Transverse colon (tissue), 4 donors: ENCODE measurements around the gene LMF1.

Experiments
- POLR2A ChIP-seq: fragments of 450-650 bp; IDR thresholded peaks from one replicate; pipeline ENCODE4 v1.6.1; 2016; ENCODE audit warnings: antibody characterized with exemption, mild to moderate bottlenecking, moderate library complexity
- POLR2AphosphoS5 ChIP-seq, 3 donors: sonication (generic); formaldehyde crosslinking; IDR thresholded peaks; one replicate each; pipeline ENCODE4 v1.6.1; 2016; ENCODE audit warnings: antibody characterized with exemption in 3 of 3
- TF ChIP-seq, protein P1 (sequence below), 5 experiments: fragments of 200-600 bp in 3 of 5; fragments of 450-650 bp in 2 of 5; sonication (generic) in 3 of 5; IDR thresholded peaks; 1 replicate in 2 of 5; 2 replicates in 3 of 5; pipeline ENCODE4 v1.5.1; 2016 to 2017; ENCODE audit warnings: antibody characterized with exemption in 5 of 5, inconsistent platforms in 3 of 5, mild to moderate bottlenecking in 2 of 5, moderate library complexity in 1 of 5

DNA sequence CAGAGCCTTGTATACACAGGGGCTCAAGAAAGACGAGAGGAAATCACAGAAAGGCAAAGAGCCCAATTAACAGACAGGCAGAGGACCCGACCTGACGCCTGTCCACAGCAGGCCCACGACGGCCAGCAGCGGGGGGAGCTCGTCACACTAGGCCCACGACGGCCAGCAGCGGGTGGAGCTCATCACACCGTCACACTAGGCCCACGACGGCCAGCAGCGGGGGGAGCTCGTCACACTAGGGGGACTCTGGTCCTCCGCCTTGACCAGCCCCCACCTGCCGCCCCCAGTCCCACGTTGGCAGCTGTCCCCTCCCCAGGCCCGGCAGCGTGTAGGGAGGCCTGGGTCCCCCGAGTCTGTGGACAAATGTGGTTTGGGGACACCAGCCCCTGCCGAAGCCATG lies 146.6 kb downstream of the LMF1 start:
- TF ChIP-seq, protein P1, sequence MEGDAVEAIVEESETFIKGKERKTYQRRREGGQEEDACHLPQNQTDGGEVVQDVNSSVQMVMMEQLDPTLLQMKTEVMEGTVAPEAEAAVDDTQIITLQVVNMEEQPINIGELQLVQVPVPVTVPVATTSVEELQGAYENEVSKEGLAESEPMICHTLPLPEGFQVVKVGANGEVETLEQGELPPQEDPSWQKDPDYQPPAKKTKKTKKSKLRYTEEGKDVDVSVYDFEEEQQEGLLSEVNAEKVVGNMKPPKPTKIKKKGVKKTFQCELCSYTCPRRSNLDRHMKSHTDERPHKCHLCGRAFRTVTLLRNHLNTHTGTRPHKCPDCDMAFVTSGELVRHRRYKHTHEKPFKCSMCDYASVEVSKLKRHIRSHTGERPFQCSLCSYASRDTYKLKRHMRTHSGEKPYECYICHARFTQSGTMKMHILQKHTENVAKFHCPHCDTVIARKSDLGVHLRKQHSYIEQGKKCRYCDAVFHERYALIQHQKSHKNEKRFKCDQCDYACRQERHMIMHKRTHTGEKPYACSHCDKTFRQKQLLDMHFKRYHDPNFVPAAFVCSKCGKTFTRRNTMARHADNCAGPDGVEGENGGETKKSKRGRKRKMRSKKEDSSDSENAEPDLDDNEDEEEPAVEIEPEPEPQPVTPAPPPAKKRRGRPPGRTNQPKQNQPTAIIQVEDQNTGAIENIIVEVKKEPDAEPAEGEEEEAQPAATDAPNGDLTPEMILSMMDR (IDR thresholded peaks at IDR 0.05): no peak
- TF ChIP-seq POLR2A: no peak
- TF ChIP-seq POLR2AphosphoS5 (IDR thresholded peaks at IDR 0.05): no peak
